A549 (cell line): Measurements from ENCODE around the gene HEXIM1.

Experiments used
- EHMT2 ChIP-seq: fragments of 200-600 bp; sonication (generic); IDR thresholded peaks from 2 replicates; pipeline ENCODE4 v1.6.1; 2016; ENCODE audit warnings: antibody characterized with exemption, low read depth, mild to moderate bottlenecking, moderate library complexity
- ESRRA ChIP-seq: fragments of 150-350 bp; IDR thresholded peaks from 2 replicates; pipeline ENCODE4 v1.6.1; 2014; ENCODE audit warnings: mild to moderate bottlenecking, low read length, borderline replicate concordance
- HOXA7 ChIP-seq: fragments of 250-450 bp; sonication (Bioruptor Pico); IDR thresholded peaks from 2 replicates; pipeline ENCODE4 v1.5.0; 2020; ENCODE audit warnings: mild to moderate bottlenecking, moderate library complexity
- KDM5A ChIP-seq: fragments of 200-600 bp; sonication (generic); IDR thresholded peaks from 2 replicates; pipeline ENCODE4 v1.6.1; 2016; ENCODE audit warnings: antibody characterized with exemption, mild to moderate bottlenecking
- MYC ChIP-seq: IDR thresholded peaks from 2 replicates; pipeline ENCODE4 v1.6.1; 2012; ENCODE audit warnings: mild to moderate bottlenecking, inconsistent platforms, low read length, improper control_type of control experiment, borderline replicate concordance
- POLR2AphosphoS2 ChIP-seq: conservative IDR thresholded peaks from 2 replicates; pipeline ENCODE4 v1.6.1; 2012; ENCODE audit warnings: low read length, improper control_type of control experiment, inconsistent platforms
- RAD21 ChIP-seq, 2 experiments: fragments of >200 bp in 1 of 2; sonication (Bioruptor Twin) in 1 of 2; formaldehyde crosslinking in 1 of 2; IDR thresholded peaks in 1 of 2; conservative IDR thresholded peaks in 1 of 2; 2 replicates in 1 of 2; 3 replicates in 1 of 2; pipeline ENCODE4 v1.6.1; 2012 to 2018; ENCODE audit warnings: inconsistent platforms in 1 of 2
- SMC3 ChIP-seq: fragments of >200 bp; sonication (Bioruptor Twin); formaldehyde crosslinking; IDR thresholded peaks from 3 replicates; pipeline ENCODE4 v1.6.1; 2018; ENCODE audit warnings: inconsistent platforms
- ZC3H11A ChIP-seq: fragments of 450-650 bp; IDR thresholded peaks from 2 replicates; pipeline ENCODE4 v1.6.1; 2014; ENCODE audit warnings: antibody characterized with exemption, mild to moderate bottlenecking
- ZSCAN20 ChIP-seq: fragments of 250-450 bp; sonication (Bioruptor Pico); IDR thresholded peaks from 2 replicates; pipeline ENCODE4 v1.8.0; 2022; ENCODE audit warnings: mild to moderate bottlenecking, moderate library complexity
- TF ChIP-seq, protein P1 (sequence below): fragments of 200-600 bp; sonication (generic); IDR thresholded peaks from 2 replicates; pipeline ENCODE4 v1.6.1; 2016; ENCODE audit warnings: antibody characterized with exemption, mild to moderate bottlenecking, moderate library complexity
- TF ChIP-seq, protein P2 (sequence below): fragments of >200 bp; sonication (Bioruptor Twin); formaldehyde crosslinking; IDR thresholded peaks from 3 replicates; pipeline ENCODE4 v1.5.1; 2016
- TF ChIP-seq, protein P3 (sequence below): fragments of 150-350 bp; IDR thresholded peaks from 2 replicates; pipeline ENCODE4 v1.6.1; 2014; ENCODE audit warnings: low read depth, mild to moderate bottlenecking, low read length

DNA sequence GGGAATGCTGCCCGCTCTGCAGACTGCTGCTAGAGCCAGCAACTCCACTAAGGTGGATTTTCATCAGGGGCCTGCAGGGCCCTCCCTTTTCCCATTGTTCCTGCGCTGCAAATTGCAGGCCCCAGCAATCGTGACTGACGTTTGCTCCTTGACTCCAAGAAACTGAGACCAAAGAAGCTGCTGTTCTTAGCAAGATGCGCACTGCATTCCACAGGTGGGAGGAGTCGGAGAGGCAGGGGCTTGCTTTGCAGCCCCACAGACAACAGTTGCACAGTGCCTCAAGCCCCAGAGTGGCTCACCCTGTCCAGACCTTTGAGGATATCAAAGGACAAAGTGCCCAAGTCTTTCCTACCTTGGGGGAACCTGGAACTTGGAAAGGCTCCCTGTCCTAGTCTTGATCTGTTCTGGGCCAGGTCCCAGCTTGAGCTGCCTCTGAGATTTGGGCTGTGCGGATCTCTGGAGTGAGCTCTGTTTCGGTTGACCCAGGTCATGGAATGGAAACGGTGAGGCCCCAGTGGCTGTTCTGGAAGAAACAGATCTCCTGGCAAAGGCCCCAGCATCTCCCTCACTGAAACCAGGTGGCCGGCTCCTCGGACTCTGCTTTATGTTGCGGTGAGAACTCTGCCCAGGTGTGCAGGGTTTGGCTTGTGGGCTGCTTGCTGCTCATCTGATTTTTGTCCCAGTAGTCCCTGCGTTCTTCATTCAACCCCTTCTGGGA is 40.8 kb upstream of the HEXIM1 start:
- TF ChIP-seq, protein P1, sequence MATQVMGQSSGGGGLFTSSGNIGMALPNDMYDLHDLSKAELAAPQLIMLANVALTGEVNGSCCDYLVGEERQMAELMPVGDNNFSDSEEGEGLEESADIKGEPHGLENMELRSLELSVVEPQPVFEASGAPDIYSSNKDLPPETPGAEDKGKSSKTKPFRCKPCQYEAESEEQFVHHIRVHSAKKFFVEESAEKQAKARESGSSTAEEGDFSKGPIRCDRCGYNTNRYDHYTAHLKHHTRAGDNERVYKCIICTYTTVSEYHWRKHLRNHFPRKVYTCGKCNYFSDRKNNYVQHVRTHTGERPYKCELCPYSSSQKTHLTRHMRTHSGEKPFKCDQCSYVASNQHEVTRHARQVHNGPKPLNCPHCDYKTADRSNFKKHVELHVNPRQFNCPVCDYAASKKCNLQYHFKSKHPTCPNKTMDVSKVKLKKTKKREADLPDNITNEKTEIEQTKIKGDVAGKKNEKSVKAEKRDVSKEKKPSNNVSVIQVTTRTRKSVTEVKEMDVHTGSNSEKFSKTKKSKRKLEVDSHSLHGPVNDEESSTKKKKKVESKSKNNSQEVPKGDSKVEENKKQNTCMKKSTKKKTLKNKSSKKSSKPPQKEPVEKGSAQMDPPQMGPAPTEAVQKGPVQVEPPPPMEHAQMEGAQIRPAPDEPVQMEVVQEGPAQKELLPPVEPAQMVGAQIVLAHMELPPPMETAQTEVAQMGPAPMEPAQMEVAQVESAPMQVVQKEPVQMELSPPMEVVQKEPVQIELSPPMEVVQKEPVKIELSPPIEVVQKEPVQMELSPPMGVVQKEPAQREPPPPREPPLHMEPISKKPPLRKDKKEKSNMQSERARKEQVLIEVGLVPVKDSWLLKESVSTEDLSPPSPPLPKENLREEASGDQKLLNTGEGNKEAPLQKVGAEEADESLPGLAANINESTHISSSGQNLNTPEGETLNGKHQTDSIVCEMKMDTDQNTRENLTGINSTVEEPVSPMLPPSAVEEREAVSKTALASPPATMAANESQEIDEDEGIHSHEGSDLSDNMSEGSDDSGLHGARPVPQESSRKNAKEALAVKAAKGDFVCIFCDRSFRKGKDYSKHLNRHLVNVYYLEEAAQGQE = no peak
- TF ChIP-seq, protein P2, sequence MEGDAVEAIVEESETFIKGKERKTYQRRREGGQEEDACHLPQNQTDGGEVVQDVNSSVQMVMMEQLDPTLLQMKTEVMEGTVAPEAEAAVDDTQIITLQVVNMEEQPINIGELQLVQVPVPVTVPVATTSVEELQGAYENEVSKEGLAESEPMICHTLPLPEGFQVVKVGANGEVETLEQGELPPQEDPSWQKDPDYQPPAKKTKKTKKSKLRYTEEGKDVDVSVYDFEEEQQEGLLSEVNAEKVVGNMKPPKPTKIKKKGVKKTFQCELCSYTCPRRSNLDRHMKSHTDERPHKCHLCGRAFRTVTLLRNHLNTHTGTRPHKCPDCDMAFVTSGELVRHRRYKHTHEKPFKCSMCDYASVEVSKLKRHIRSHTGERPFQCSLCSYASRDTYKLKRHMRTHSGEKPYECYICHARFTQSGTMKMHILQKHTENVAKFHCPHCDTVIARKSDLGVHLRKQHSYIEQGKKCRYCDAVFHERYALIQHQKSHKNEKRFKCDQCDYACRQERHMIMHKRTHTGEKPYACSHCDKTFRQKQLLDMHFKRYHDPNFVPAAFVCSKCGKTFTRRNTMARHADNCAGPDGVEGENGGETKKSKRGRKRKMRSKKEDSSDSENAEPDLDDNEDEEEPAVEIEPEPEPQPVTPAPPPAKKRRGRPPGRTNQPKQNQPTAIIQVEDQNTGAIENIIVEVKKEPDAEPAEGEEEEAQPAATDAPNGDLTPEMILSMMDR = no peak
- TF ChIP-seq KDM5A (no peak), RAD21 (conservative IDR thresholded peaks at IDR 0.05 in 1 of 2, IDR thresholded peaks at IDR 0.05 in 1 of 2) (no peak), ESRRA (no peak), HOXA7 (CRISPR knock-in tag) (no peak), SMC3 (no peak), EHMT2 (no peak), MYC (no peak), ZSCAN20 (CRISPR knock-in tag) (no peak), POLR2AphosphoS2 (no peak), ZC3H11A (no peak)
- TF ChIP-seq, protein P3, sequence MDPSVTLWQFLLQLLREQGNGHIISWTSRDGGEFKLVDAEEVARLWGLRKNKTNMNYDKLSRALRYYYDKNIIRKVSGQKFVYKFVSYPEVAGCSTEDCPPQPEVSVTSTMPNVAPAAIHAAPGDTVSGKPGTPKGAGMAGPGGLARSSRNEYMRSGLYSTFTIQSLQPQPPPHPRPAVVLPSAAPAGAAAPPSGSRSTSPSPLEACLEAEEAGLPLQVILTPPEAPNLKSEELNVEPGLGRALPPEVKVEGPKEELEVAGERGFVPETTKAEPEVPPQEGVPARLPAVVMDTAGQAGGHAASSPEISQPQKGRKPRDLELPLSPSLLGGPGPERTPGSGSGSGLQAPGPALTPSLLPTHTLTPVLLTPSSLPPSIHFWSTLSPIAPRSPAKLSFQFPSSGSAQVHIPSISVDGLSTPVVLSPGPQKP = no peak
